HepG2 (cell line): ENCODE measurements around the gene LCN1. TPM values are rescaled to one million over a fixed set of nuclear protein-coding genes. Genes with fewer than 3 reads are reported as not detected.

Source experiments
- ATAC-seq: fragments of 200-7000 bp; cut with Tn5 transposase; 3 replicates; pipeline ENCODE4 v1.9.1; 2020; ENCODE audit warnings: mild to moderate bottlenecking, moderate library complexity
- BruUV-seq: library from RNA; stranded (reverse); fragments of 400-500 nt; replicated peaks from 2 replicates; lab custom pipeline; 2021; lab: Mats Ljungman, UMichigan
- CTCF ChIA-PET: fragments of 300-600 bp; formaldehyde crosslinking; extraction: SDS; loops from one replicate; lab custom pipeline; 2021; ENCODE audit warnings: low total read pairs, inconsistent platforms, low intra/inter-chr PET ratio; lab: Yijun Ruan, JAX
- POLR2A ChIA-PET: fragments of 350-600 bp; sonication (Branson Sonifier 250); formaldehyde crosslinking; loops from one replicate; lab custom pipeline; 2020; ENCODE audit warnings: antibody characterized with exemption, inconsistent platforms; lab: Yijun Ruan, JAX
- DNase-seq: peaks from one replicate; pipeline ENCODE4 v3.0.0-alpha.2; 2015; ENCODE audit warnings: low spot score
- FAIRE-seq: peaks from 3 replicates; lab custom pipeline; 2011; peaks lifted over from hg19 to GRCh38; lab: Jason Lieb, UNC
- H2AFZ ChIP-seq: one replicate; pipeline ENCODE4 v1.6.1; 2011; ENCODE audit warnings: low read length, inconsistent platforms
- H3K27ac ChIP-seq: fragments of 300-600 bp; 3 replicates; pipeline ENCODE4 v1.8.0; 2011; ENCODE audit warnings: mixed run types, mild to moderate bottlenecking, mixed read lengths, low read length, inconsistent platforms; ENCODE audit not compliant: insufficient read depth; ENCODE audit errors: extremely low read length
- H3K27me3 ChIP-seq, 2 experiments: fragments of 200-600 bp in 1 of 2; 2 replicates in 1 of 2; 3 replicates in 1 of 2; pipeline versions ENCODE4 v1.6.0 to v1.8.0; 2011; ENCODE audit warnings: low read length in 2 of 2, mild to moderate bottlenecking in 2 of 2, moderate library complexity in 2 of 2, inconsistent platforms in 1 of 2; ENCODE audit not compliant: insufficient read depth in 2 of 2, control insufficient read depth in 1 of 2
- H3K36me3 ChIP-seq, 2 experiments: fragments of 200-600 bp in 1 of 2; replicated peaks in 1 of 2; 2 replicates in 1 of 2; 3 replicates in 1 of 2; pipeline versions ENCODE4 v1.5.1 to v1.8.0; 2011; ENCODE audit warnings: low read length in 2 of 2, inconsistent platforms in 1 of 2; ENCODE audit not compliant: insufficient read depth in 2 of 2, control insufficient read depth in 1 of 2
- H3K4me1 ChIP-seq: 2 replicates; pipeline ENCODE4 v1.5.1; 2012; ENCODE audit warnings: low read length, inconsistent platforms; ENCODE audit not compliant: insufficient read depth
- H3K4me2 ChIP-seq: 2 replicates; pipeline ENCODE4 v1.6.0; 2011; ENCODE audit warnings: low read depth, low read length, inconsistent platforms
- H3K4me3 ChIP-seq, 3 experiments: fragments of 200-600 bp in 1 of 3; sonication (generic), shearing (Covaris generic) in 1 of 3; replicated peaks in 1 of 3; 2 replicates each; pipeline ENCODE4 v1.5.1; 2011 to 2016; ENCODE audit warnings: low read length in 3 of 3, inconsistent platforms in 2 of 3, low read depth in 2 of 3, mild to moderate bottlenecking in 2 of 3, control low read depth in 1 of 3, mixed read lengths in 1 of 3; ENCODE audit not compliant: insufficient read depth in 1 of 3
- H3K79me2 ChIP-seq: one replicate; pipeline ENCODE4 v1.6.1; 2011; ENCODE audit warnings: low read length, inconsistent platforms; ENCODE audit not compliant: insufficient read depth
- H3K9ac ChIP-seq: 2 replicates; pipeline ENCODE4 v1.6.0; 2011; ENCODE audit warnings: mild to moderate bottlenecking, low read depth, low read length, inconsistent platforms; ENCODE audit not compliant: insufficient read depth
- H3K9me3 ChIP-seq: 2 replicates; pipeline ENCODE4 v1.5.1; 2012; ENCODE audit warnings: mild to moderate bottlenecking, low read length
- H4K20me1 ChIP-seq: 2 replicates; pipeline ENCODE4 v1.6.0; 2011; ENCODE audit warnings: inconsistent platforms, mild to moderate bottlenecking, low read length, moderate library complexity; ENCODE audit not compliant: insufficient read depth
- CENPX ChIP-seq: sonication (generic); formaldehyde crosslinking; IDR thresholded peaks from 2 replicates; pipeline ENCODE4 v1.9.0; 2021; ENCODE audit warnings: mild to moderate bottlenecking, missing genetic modification reagents, moderate library complexity
- CHD4 ChIP-seq: fragments of 200-600 bp; sonication (generic); IDR thresholded peaks from 2 replicates; pipeline ENCODE4 v1.7.0; 2017; ENCODE audit warnings: mild to moderate bottlenecking, low read length, borderline replicate concordance
- ERF ChIP-seq: IDR thresholded peaks from 2 replicates; pipeline ENCODE4 v1.6.1; 2018; ENCODE audit warnings: missing biosample characterization, missing genetic modification reagents
- MZF1 ChIP-seq: sonication (generic); formaldehyde crosslinking; IDR thresholded peaks from 2 replicates; pipeline ENCODE4 v1.8.1; 2023; ENCODE audit warnings: mild to moderate bottlenecking, missing genetic modification reagents, borderline replicate concordance
- RBM22 ChIP-seq: fragments of 200-400 bp; formaldehyde crosslinking; optimal IDR thresholded peaks from 2 replicates; pipeline ENCODE3; 2017; ENCODE audit warnings: mild to moderate bottlenecking, low read length, moderate library complexity
- RELA ChIP-seq: sonication (generic); formaldehyde crosslinking; IDR thresholded peaks from 2 replicates; pipeline ENCODE4 v1.4.0; 2020; ENCODE audit warnings: missing genetic modification reagents
- RFX1 ChIP-seq: fragments of 450-650 bp; IDR thresholded peaks from 2 replicates; pipeline ENCODE4 v1.6.1; 2017
- RFX5 ChIP-seq: IDR thresholded peaks from 2 replicates; pipeline ENCODE4 v1.6.1; 2011; ENCODE audit warnings: low read depth, low read length, improper control_type of control experiment
- SAP130 ChIP-seq: IDR thresholded peaks from 2 replicates; pipeline ENCODE4 v1.6.1; 2016; ENCODE audit warnings: low read depth
- SMARCC2 ChIP-seq: fragments of 450-650 bp; IDR thresholded peaks from 2 replicates; pipeline ENCODE4 v1.6.1; 2017; ENCODE audit warnings: antibody characterized with exemption, mild to moderate bottlenecking
- YEATS2 ChIP-seq: sonication (generic); formaldehyde crosslinking; IDR thresholded peaks from 2 replicates; pipeline ENCODE4 v1.4.0; 2020; ENCODE audit warnings: missing genetic modification reagents, borderline replicate concordance
- ZBTB7B ChIP-seq: sonication (generic); formaldehyde crosslinking; IDR thresholded peaks from 2 replicates; pipeline ENCODE4 v1.4.0; 2020; ENCODE audit warnings: missing genetic modification reagents
- ZNF121 ChIP-seq: sonication (generic); formaldehyde crosslinking; IDR thresholded peaks from 2 replicates; pipeline ENCODE4 v1.5.0; 2020; ENCODE audit warnings: mild to moderate bottlenecking, missing genetic modification reagents
- ZNF672 ChIP-seq: sonication (generic); formaldehyde crosslinking; IDR thresholded peaks from 2 replicates; pipeline ENCODE4 v1.8.1; 2022; ENCODE audit warnings: missing genetic modification reagents
- WGBS: methylation state at CpG from one replicate; pipeline ENCODE4 v1.1.6; 2017; ENCODE audit warnings: low lambda C conversion rate; 5-methylcytosine and 5-hydroxymethylcytosine counted together
- in situ Hi-C: cut with HindIII; loops from 2 replicates; pipeline ENCODE4 v1.10.0; 2017; ENCODE audit warnings: low pct_unique_long_range_greater_than_20kb; ENCODE audit not compliant: extremely low pct_ligation_motif_present
- intact Hi-C: fragments of 100-400 bp; cut with micrococcal nuclease; formaldehyde crosslinking; loops from one replicate; pipeline ENCODE4 v1.10.0; 2022; ENCODE audit not compliant: unreplicated experiment
- polyA plus RNA-seq, 8 experiments: library from polyadenylated mRNA; depleted of rRNA in 3 of 8; stranded (reverse) in 7 of 8; unstranded in 1 of 8; fragments of >200 nt; fragmentation: Illumina TruSeq in 4 of 8; extraction: Trizol in 4 of 8; gene quantifications; 2 replicates each; pipeline versions ENCODE4 v1.2.1 to v1.2.3, GENCODE V29; 2011 to 2016; ENCODE audit warnings: low read depth in 4 of 8, missing spikeins in 1 of 8, mixed read lengths in 1 of 8; ENCODE audit not compliant: insufficient read depth in 1 of 8
- total RNA-seq, 5 experiments: library from RNA; depleted of rRNA; stranded (reverse); fragments of >200 nt; fragmentation: Illumina TruSeq; extraction: Trizol; gene quantifications; 2 replicates each; pipeline ENCODE4 v1.2.3, GENCODE V29; 2016; ENCODE audit warnings: low read depth in 1 of 5
- TF ChIP-seq, protein P1 (sequence below): IDR thresholded peaks from 2 replicates; pipeline ENCODE4 v1.6.1; 2018; ENCODE audit warnings: missing genetic modification reagents, mild to moderate bottlenecking, missing compliant biosample characterization
- TF ChIP-seq, protein P2 (sequence below): fragments of 450-650 bp; IDR thresholded peaks from 2 replicates; pipeline ENCODE4 v1.6.1; 2017; ENCODE audit warnings: mild to moderate bottlenecking
- TF ChIP-seq, protein P3 (sequence below): sonication (generic); formaldehyde crosslinking; IDR thresholded peaks from 2 replicates; pipeline ENCODE4 v1.5.0; 2020; ENCODE audit warnings: missing genetic modification reagents, mild to moderate bottlenecking, borderline replicate concordance
- TF ChIP-seq, protein P4 (sequence below): sonication (generic); formaldehyde crosslinking; conservative IDR thresholded peaks from 2 replicates; pipeline ENCODE4 v1.8.0; 2022; ENCODE audit warnings: mild to moderate bottlenecking, moderate library complexity, missing genetic modification reagents
- TF ChIP-seq, protein P5 (sequence below): IDR thresholded peaks from 2 replicates; pipeline ENCODE4 v1.6.1; 2016; ENCODE audit warnings: low read depth, borderline replicate concordance

The LCN1 gene
- total and polyA plus RNA-seq, 2 of the 13 experiments (the other 11 are each of a cell fraction or from before 2014, with no cell fraction given) = not detected

DNA sequence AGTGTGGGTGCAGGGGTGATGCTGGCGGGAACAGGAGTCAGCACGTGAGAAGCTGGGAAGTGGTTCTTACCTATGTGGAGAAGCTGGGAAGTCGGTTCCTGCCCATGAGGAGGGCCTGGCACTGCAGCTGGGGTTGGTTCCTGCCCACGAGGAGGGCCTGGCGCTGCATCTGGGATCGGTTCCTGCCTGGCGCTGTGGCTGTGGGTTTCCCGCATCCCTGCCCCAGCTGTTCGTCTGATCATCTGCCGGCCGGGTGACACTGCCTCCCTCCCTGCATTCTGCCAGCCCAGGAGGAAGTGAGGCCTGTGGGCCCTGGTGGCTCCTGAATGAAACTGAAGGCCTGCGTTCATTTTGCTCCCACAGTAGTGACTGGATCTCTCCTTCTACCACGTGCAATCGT lies 29.8 kb downstream of the LCN1 start (continued):
- TF ChIP-seq RBM22 (no peak), ZBTB7B (CRISPR knock-in tag) (no peak)

DNA sequence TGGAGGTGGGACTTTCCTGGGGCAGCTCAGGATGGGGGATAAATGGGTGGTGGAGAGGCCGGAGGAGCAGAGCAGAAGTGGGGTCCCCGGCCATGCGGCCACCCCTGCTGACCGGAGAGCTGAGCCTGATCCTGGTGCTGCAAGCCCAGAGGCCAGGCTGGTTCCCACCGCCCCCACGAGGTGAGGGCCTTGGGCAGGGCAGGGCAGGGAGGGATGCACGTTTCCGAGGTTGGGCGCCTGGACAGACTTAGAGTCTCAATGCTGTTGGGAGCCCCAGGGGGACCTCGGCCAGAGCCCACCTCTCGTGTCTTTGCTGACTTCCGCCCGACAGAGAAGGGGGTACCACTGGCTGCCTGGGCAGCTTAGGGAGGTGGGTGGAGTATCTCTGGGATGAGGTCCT lies 30.2 kb downstream of the LCN1 start:
- Histone ChIP-seq H3K9ac (no peak overlapping the region), H2AFZ (no peak overlapping the region), H3K4me2 (no peak overlapping the region), H3K79me2 (no peaks in the 10 kb centered on the region)
- CTCF ChIA-PET = no interaction called here
- WGBS = 24% methylated on average over 3 of the region's 13 CpGs
- ATAC-seq (no peak), FAIRE-seq (no peak)
- TF ChIP-seq ERF (no peak), RFX1 (no peak), ZNF121 (CRISPR knock-in tag) (no peak), YEATS2 (CRISPR knock-in tag) (no peak), RELA (CRISPR knock-in tag) (no peak), SMARCC2 (no peak), RFX5 (no peak), CHD4 (no peak), MZF1 (no peak), SAP130 (CRISPR knock-in tag) (no peak), ZNF672 (CRISPR knock-in tag) (no peak), CENPX (no peak)
- TF ChIP-seq, protein P1, sequence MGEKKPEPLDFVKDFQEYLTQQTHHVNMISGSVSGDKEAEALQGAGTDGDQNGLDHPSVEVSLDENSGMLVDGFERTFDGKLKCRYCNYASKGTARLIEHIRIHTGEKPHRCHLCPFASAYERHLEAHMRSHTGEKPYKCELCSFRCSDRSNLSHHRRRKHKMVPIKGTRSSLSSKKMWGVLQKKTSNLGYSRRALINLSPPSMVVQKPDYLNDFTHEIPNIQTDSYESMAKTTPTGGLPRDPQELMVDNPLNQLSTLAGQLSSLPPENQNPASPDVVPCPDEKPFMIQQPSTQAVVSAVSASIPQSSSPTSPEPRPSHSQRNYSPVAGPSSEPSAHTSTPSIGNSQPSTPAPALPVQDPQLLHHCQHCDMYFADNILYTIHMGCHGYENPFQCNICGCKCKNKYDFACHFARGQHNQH (CRISPR knock-in tag) = no peak
- TF ChIP-seq, protein P2, sequence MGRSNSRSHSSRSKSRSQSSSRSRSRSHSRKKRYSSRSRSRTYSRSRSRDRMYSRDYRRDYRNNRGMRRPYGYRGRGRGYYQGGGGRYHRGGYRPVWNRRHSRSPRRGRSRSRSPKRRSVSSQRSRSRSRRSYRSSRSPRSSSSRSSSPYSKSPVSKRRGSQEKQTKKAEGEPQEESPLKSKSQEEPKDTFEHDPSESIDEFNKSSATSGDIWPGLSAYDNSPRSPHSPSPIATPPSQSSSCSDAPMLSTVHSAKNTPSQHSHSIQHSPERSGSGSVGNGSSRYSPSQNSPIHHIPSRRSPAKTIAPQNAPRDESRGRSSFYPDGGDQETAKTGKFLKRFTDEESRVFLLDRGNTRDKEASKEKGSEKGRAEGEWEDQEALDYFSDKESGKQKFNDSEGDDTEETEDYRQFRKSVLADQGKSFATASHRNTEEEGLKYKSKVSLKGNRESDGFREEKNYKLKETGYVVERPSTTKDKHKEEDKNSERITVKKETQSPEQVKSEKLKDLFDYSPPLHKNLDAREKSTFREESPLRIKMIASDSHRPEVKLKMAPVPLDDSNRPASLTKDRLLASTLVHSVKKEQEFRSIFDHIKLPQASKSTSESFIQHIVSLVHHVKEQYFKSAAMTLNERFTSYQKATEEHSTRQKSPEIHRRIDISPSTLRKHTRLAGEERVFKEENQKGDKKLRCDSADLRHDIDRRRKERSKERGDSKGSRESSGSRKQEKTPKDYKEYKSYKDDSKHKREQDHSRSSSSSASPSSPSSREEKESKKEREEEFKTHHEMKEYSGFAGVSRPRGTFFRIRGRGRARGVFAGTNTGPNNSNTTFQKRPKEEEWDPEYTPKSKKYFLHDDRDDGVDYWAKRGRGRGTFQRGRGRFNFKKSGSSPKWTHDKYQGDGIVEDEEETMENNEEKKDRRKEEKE = no peak
- TF ChIP-seq, protein P3, sequence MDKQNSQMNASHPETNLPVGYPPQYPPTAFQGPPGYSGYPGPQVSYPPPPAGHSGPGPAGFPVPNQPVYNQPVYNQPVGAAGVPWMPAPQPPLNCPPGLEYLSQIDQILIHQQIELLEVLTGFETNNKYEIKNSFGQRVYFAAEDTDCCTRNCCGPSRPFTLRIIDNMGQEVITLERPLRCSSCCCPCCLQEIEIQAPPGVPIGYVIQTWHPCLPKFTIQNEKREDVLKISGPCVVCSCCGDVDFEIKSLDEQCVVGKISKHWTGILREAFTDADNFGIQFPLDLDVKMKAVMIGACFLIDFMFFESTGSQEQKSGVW (CRISPR knock-in tag) = no peak
- TF ChIP-seq, protein P4, sequence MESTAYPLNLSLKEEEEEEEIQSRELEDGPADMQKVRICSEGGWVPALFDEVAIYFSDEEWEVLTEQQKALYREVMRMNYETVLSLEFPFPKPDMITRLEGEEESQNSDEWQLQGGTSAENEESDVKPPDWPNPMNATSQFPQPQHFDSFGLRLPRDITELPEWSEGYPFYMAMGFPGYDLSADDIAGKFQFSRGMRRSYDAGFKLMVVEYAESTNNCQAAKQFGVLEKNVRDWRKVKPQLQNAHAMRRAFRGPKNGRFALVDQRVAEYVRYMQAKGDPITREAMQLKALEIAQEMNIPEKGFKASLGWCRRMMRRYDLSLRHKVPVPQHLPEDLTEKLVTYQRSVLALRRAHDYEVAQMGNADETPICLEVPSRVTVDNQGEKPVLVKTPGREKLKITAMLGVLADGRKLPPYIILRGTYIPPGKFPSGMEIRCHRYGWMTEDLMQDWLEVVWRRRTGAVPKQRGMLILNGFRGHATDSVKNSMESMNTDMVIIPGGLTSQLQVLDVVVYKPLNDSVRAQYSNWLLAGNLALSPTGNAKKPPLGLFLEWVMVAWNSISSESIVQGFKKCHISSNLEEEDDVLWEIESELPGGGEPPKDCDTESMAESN (CRISPR knock-in tag) = no peak
- TF ChIP-seq, protein P5, sequence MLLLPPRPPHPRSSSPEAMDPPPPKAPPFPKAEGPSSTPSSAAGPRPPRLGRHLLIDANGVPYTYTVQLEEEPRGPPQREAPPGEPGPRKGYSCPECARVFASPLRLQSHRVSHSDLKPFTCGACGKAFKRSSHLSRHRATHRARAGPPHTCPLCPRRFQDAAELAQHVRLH (CRISPR knock-in tag) = no peak
- TF ChIP-seq, all 625 proteins: peak for 0
- Histone ChIP-seq H3K36me3 (no peaks in the 10 kb centered on the region), H3K4me1 (peaks cover 19% of the 10 kb centered on the region), H3K27ac (no peak overlapping the region), H4K20me1 (no peaks in the 10 kb centered on the region), H3K4me3 (no peak overlapping the region), H3K9me3 (no peaks in the 10 kb centered on the region), H3K27me3 (peaks cover 13 to 56% of the 10 kb centered on the region in 2 experiments; a peak in 4 of 5 replicates)
- POLR2A ChIA-PET = no interaction called here
- no peak for DNase-seq
- no TSS peak for BruUV-seq
- intact Hi-C loops = no loop called here
- in situ Hi-C loops = no loop called here
